Kidney (tissue), 14 donors: ENCODE measurements around the gene ABHD2. TPM values are rescaled to one million over a fixed set of nuclear protein-coding genes. Genes with fewer than 3 reads are reported as not detected.

Experiments
- DNase-seq, 5 donors: peaks; one replicate each; pipeline ENCODE4 v3.0.0-alpha.2; 2013 to 2020
- FAIRE-seq: peaks from 2 replicates; lab custom pipeline; 2012; peaks lifted over from hg19 to GRCh38; lab: Jason Lieb, UNC
- H3K27ac ChIP-seq, 2 donors: one replicate each; pipeline ENCODE4 v1.7.0; 2013; ENCODE audit warnings: low read depth in 2 of 2, low read length in 2 of 2, inconsistent platforms in 1 of 2
- H3K27me3 ChIP-seq: one replicate; pipeline ENCODE4 v1.7.1; 2013; ENCODE audit warnings: low read length, inconsistent platforms; ENCODE audit not compliant: control insufficient read depth, insufficient read depth
- H3K36me3 ChIP-seq, 3 donors: one replicate each; pipeline versions ENCODE4 v1.7.0 to v1.7.1; 2013; ENCODE audit warnings: low read length in 3 of 3, control low read depth in 1 of 3, inconsistent platforms in 1 of 3; ENCODE audit not compliant: insufficient read depth in 3 of 3, control insufficient read depth in 2 of 3
- H3K4me1 ChIP-seq, 3 donors: one replicate each; pipeline versions ENCODE4 v1.7.0 to v1.7.1; 2013; ENCODE audit warnings: low read length in 3 of 3, inconsistent platforms in 1 of 3, low read depth in 1 of 3; ENCODE audit not compliant: control insufficient read depth in 2 of 3, insufficient read depth in 2 of 3
- H3K4me3 ChIP-seq, 3 donors: one replicate each; pipeline versions ENCODE4 v1.7.0 to v1.8.1; 2013; ENCODE audit warnings: low read length in 3 of 3, control low read depth in 1 of 3, inconsistent platforms in 1 of 3
- H3K9ac ChIP-seq, 3 donors: one replicate each; pipeline versions ENCODE4 v1.7.0 to v1.7.1; 2013; ENCODE audit warnings: low read length in 3 of 3, control low read depth in 1 of 3, inconsistent platforms in 1 of 3
- H3K9me3 ChIP-seq, 3 donors: one replicate each; pipeline versions ENCODE4 v1.7.0 to v1.7.1; 2013; ENCODE audit warnings: low read length in 3 of 3, control low read depth in 1 of 3, inconsistent platforms in 1 of 3; ENCODE audit not compliant: control insufficient read depth in 2 of 3, insufficient read depth in 1 of 3
- intact Hi-C: fragments of 100-400 bp; cut with DNase I; formaldehyde crosslinking; loops from one replicate; pipeline ENCODE4 v1.11.1; 2022
- polyA plus RNA-seq: library from polyadenylated mRNA; stranded (reverse); fragments of 350-450 nt; fragmentation: Illumina TruSeq; extraction: RNeasy Lipid Tissue Mini Kit (QIAGEN cat#74804); gene quantifications from one replicate; pipeline ENCODE4 v1.2.3, GENCODE V29; 2014; ENCODE audit warnings: low read depth, low replicate concordance; ENCODE audit not compliant: insufficient read depth
- total RNA-seq: library from RNA; stranded (reverse); fragmentation: NEBNext Ultra II Directional; extraction: Animal tissue kit (Norgen Biotek cat#: 25700); gene quantifications from one replicate; pipeline ENCODE4 v1.2.1, GENCODE V29; 2021
- TF ChIP-seq, protein P1 (sequence below): IDR thresholded peaks from 3 replicates; pipeline ENCODE4 v1.5.1; 2012; ENCODE audit warnings: mild to moderate bottlenecking, moderate library complexity, borderline replicate concordance; ENCODE audit not compliant: insufficient read depth; ENCODE audit errors: extremely low read depth
- donor health status: control.
- donor health status: control.
- donor health status: control.
- donor health status: control.
- donor health status: control.
- donor health status: DM: yes; HTN: yes; CAD: no.
- donor health status: Normal renal cell carcinoma (clear cell type).

Gene ABHD2
- total and polyA plus RNA-seq, 2 donors from 2014 or later: 13.3 to 123 TPM

DNA sequence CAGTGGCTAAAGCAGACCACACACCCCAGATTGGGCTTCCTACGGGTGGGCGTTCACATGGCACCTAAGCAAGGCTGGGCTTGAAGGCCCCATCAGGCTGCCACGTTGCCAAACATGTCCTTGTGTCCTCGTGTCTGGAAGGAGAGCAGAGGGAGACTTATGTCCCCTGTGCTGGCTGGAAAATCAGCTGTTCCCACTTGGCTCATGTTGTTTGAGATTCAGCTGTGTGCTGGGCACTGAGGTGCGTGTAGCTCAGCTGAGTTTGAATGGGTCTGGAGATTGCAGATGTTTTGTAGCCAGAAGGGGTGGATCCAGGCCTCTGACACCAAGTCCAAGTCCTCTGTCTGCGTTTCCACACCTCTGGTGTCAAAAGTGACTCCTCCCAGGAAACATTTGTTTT, 98.5 kb downstream of the ABHD2 start:
- H3K4me1 ChIP-seq: peaks cover 0 to 10% (median 0%) of the 10 kb centered on the region in 3 donors
- no peaks in the 10 kb centered on the region for H3K27me3 ChIP-seq
- H3K36me3 ChIP-seq: peaks cover 0 to 30% (median 23%) of the 10 kb centered on the region in 3 donors
- no peak overlapping the region for H3K27ac ChIP-seq
- no peak overlapping the region for H3K4me3 ChIP-seq
- DNase-seq: no peak
- TF ChIP-seq, protein P1, sequence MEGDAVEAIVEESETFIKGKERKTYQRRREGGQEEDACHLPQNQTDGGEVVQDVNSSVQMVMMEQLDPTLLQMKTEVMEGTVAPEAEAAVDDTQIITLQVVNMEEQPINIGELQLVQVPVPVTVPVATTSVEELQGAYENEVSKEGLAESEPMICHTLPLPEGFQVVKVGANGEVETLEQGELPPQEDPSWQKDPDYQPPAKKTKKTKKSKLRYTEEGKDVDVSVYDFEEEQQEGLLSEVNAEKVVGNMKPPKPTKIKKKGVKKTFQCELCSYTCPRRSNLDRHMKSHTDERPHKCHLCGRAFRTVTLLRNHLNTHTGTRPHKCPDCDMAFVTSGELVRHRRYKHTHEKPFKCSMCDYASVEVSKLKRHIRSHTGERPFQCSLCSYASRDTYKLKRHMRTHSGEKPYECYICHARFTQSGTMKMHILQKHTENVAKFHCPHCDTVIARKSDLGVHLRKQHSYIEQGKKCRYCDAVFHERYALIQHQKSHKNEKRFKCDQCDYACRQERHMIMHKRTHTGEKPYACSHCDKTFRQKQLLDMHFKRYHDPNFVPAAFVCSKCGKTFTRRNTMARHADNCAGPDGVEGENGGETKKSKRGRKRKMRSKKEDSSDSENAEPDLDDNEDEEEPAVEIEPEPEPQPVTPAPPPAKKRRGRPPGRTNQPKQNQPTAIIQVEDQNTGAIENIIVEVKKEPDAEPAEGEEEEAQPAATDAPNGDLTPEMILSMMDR: no peak
- no peaks in the 10 kb centered on the region for H3K9me3 ChIP-seq
- no peak overlapping the region for H3K9ac ChIP-seq
- FAIRE-seq: no peak
- intact Hi-C loops: no loop called here

DNA sequence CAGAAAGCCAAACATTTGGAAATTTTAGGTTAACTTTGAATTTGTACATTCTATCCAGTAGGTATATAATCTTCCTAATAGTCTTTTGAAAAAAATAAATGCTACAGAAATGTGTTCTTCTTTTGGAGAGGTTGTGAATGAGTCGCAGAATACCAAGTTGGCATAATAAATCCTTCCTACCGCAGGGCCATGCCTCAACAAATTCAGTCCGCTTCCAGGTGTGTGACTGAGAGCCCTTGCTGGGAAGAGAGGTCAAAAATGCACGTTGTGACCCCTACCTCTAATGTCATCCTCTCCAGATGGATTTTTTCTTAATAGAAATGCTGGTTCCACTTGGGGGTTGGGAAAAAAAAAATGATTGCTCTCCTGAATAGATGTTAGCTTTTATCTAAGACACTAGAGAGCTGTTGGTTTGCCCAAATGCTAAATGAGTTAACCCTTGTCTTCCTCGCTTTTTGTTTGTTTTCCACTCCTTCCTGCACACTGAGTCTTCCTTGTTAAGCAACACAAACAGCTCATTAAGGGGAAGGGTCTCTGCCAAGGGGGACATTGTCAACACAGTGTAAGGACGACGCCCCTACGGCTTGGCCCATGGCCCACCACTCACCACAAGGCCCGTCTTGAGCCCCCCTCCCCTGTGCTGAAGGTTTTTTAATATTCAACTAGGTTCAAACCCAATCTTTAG, 99.2 kb downstream of the ABHD2 start:
- Histone ChIP-seq H3K36me3 (peaks cover 0 to 30% (median 23%) of the 10 kb centered on the region in 3 donors), H3K9ac (no peak overlapping the region), H3K9me3 (no peaks in the 10 kb centered on the region), H3K27ac (no peak overlapping the region), H3K27me3 (no peaks in the 10 kb centered on the region), H3K4me3 (no peak overlapping the region), H3K4me1 (peaks cover 0 to 10% (median 0%) of the 10 kb centered on the region in 3 donors)
- no peak for DNase-seq
- FAIRE-seq: no peak
- intact Hi-C loops: no loop called here
- TF ChIP-seq, protein P1: no peak

DNA sequence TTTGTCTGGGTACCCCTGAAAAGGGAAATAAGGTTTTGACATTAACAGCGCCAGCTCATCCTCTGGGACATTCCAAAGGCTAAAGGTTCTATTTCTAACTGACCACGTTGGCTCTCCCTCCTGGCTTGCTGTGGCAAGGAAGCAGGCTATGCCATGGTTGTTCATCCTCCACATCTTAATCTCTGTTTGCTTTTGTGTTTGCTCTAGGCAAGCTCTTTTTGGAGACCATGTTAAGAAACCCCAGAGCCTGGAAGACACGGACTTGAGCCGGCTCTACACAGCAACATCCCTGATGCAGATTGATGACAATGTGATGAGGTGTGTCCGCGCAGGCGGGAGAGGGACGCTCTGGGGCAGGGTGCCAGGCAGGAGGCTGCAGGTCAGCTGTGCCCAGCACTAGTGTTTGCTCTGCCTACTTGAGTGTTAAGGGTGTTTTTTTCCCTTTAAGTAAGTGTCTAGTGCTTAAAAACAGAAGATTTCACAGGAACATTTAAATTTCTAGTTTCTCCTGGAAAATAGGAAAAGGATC, 99.8 kb downstream of the ABHD2 start:
- Histone ChIP-seq H3K9ac (no peak overlapping the region), H3K27me3 (no peaks in the 10 kb centered on the region), H3K4me1 (peaks cover 0 to 10% (median 0%) of the 10 kb centered on the region in 3 donors), H3K9me3 (no peaks in the 10 kb centered on the region), H3K27ac (no peak overlapping the region), H3K4me3 (no peak overlapping the region), H3K36me3 (peaks cover 0 to 35% (median 27%) of the 10 kb centered on the region in 3 donors)
- intact Hi-C loops: no loop called here
- DNase-seq (no peak), FAIRE-seq (no peak)
- TF ChIP-seq, protein P1: no peak
